Neural cell (in vitro differentiated cells): ENCODE measurements around the gene HCFC1. TPM values are rescaled to one million over a fixed set of nuclear protein-coding genes. Genes with fewer than 3 reads are reported as not detected.

Source experiments
- H2AFZ ChIP-seq: fragments of 200-600, 300-800 bp; sonication (generic), shearing (Covaris generic); 2 replicates; pipeline ENCODE4 v1.6.0; 2014; ENCODE audit warnings: low read depth, mild to moderate bottlenecking, antibody characterized with exemption, low read length, moderate library complexity
- H3F3A ChIP-seq: fragments of 200-600 bp; shearing (Covaris generic); 2 replicates; pipeline ENCODE4 v1.6.1; 2016; ENCODE audit warnings: mild to moderate bottlenecking, moderate library complexity, mixed read lengths, antibody characterized with exemption, low read length; ENCODE audit not compliant: insufficient read depth, poor library complexity, severe bottlenecking
- H3K27ac ChIP-seq: fragments of 200-600, 300-800 bp; sonication (generic), shearing (Covaris generic); 2 replicates; pipeline ENCODE4 v1.5.1; 2014; ENCODE audit warnings: mild to moderate bottlenecking, low read length, moderate library complexity
- H3K27me3 ChIP-seq: fragments of 300-800, 200-600 bp; sonication (generic), shearing (Covaris generic); 2 replicates; pipeline ENCODE4 v1.6.0; 2014; ENCODE audit warnings: mild to moderate bottlenecking, low read depth, low read length, moderate library complexity; ENCODE audit not compliant: insufficient read depth
- H3K36me3 ChIP-seq: fragments of 300-800, 200-600 bp; sonication (generic), shearing (Covaris generic); 2 replicates; pipeline ENCODE4 v1.5.1; 2014; ENCODE audit warnings: mild to moderate bottlenecking, antibody characterized with exemption, low read length, moderate library complexity; ENCODE audit not compliant: insufficient read depth
- H3K4me2 ChIP-seq: fragments of 300-800, 200-600 bp; sonication (generic), shearing (Covaris generic); 2 replicates; pipeline ENCODE4 v1.6.0; 2014; ENCODE audit warnings: mild to moderate bottlenecking, low read length
- H3K4me3 ChIP-seq: fragments of 300-800, 200-600 bp; sonication (generic), shearing (Covaris generic); 2 replicates; pipeline ENCODE4 v1.5.1; 2014; ENCODE audit warnings: mild to moderate bottlenecking, low read length, moderate library complexity
- H3K79me2 ChIP-seq: fragments of 200-600 bp; shearing (Covaris generic); replicated peaks from 2 replicates; pipeline ENCODE4 v1.6.0; 2014; ENCODE audit warnings: mild to moderate bottlenecking, low read length, moderate library complexity; ENCODE audit not compliant: insufficient read depth
- H3K9ac ChIP-seq: fragments of 300-800, 200-600 bp; sonication (generic), shearing (Covaris generic); 2 replicates; pipeline ENCODE4 v1.6.1; 2016; ENCODE audit warnings: mild to moderate bottlenecking, low read length, mixed read lengths
- H3K9me2 ChIP-seq: fragments of 200-600 bp; shearing (Covaris generic); 2 replicates; pipeline ENCODE4 v1.6.1; 2016; ENCODE audit warnings: mild to moderate bottlenecking, low read length, mixed read lengths; ENCODE audit not compliant: insufficient read depth
- H3K9me3 ChIP-seq: fragments of 200-600, 300-800 bp; sonication (generic), shearing (Covaris generic); 2 replicates; pipeline ENCODE4 v1.6.1; 2016; ENCODE audit warnings: mild to moderate bottlenecking, mixed run types, low read length, moderate library complexity, mixed read lengths
- H4K20me1 ChIP-seq: fragments of 200-600 bp; shearing (Covaris generic); 2 replicates; pipeline ENCODE4 v1.6.1; 2016; ENCODE audit warnings: mild to moderate bottlenecking, mixed run types; ENCODE audit not compliant: insufficient read depth
- CTCF ChIP-seq: fragments of 450-650 bp; IDR thresholded peaks from 2 replicates; pipeline ENCODE4 v1.5.1; 2014; ENCODE audit warnings: antibody characterized with exemption, mild to moderate bottlenecking, moderate library complexity; ENCODE audit not compliant: poor library complexity, severe bottlenecking
- EP300 ChIP-seq: fragments of 450-650 bp; conservative IDR thresholded peaks from 2 replicates; pipeline ENCODE4 v1.6.1; 2014; ENCODE audit warnings: antibody characterized with exemption, mild to moderate bottlenecking, moderate library complexity; ENCODE audit not compliant: poor library complexity, severe bottlenecking
- EZH2 ChIP-seq: fragments of 200-600, 300-800 bp; shearing (Covaris generic), sonication (generic); IDR thresholded peaks from 2 replicates; pipeline ENCODE4 v1.6.1; 2014; ENCODE audit warnings: antibody characterized with exemption, low read length, borderline replicate concordance, mild to moderate bottlenecking; ENCODE audit not compliant: insufficient read depth, poor library complexity, severe bottlenecking
- MXI1 ChIP-seq: fragments of 450-650 bp; conservative IDR thresholded peaks from 2 replicates; pipeline ENCODE4 v1.6.1; 2014; ENCODE audit warnings: antibody characterized with exemption, mild to moderate bottlenecking; ENCODE audit not compliant: poor library complexity, severe bottlenecking
- POLR2AphosphoS5 ChIP-seq: IDR thresholded peaks from 2 replicates; pipeline ENCODE4 v1.6.1; 2012
- RAD21 ChIP-seq: fragments of 450-650 bp; conservative IDR thresholded peaks from 2 replicates; pipeline ENCODE4 v1.6.1; 2014; ENCODE audit warnings: antibody characterized with exemption, mild to moderate bottlenecking, moderate library complexity
- REST ChIP-seq: IDR thresholded peaks from 2 replicates; pipeline ENCODE4 v1.6.1; 2012; ENCODE audit warnings: borderline replicate concordance
- SMC3 ChIP-seq: fragments of 450-650 bp; conservative IDR thresholded peaks from 2 replicates; pipeline ENCODE4 v1.6.1; 2014; ENCODE audit warnings: antibody characterized with exemption, mild to moderate bottlenecking, moderate library complexity; ENCODE audit not compliant: poor library complexity
- TAF1 ChIP-seq: IDR thresholded peaks from 2 replicates; pipeline ENCODE4 v1.6.1; 2012; ENCODE audit warnings: low read depth
- polyA plus RNA-seq: library from polyadenylated mRNA; depleted of rRNA; stranded (reverse); fragments of >200 nt; gene quantifications from 2 replicates; pipeline ENCODE4 v1.2.3, GENCODE V29; 2014

The HCFC1 gene
- polyA plus RNA-seq, 1 donor from 2014 or later, result 7.3 TPM

- H2AFZ ChIP-seq, result no peak overlapping the region
- H3K4me3 ChIP-seq, result no peak overlapping the region
- TF ChIP-seq MXI1 (no peak), POLR2AphosphoS5 (no peak), EZH2 (no peak), EP300 (no peak), REST (no peak), TAF1 (no peak), SMC3 (no peak), CTCF (no peak)
- H3K9ac ChIP-seq, result no peak overlapping the region
- no peaks in the 10 kb centered on the region for H3K36me3 ChIP-seq
- no peak overlapping the region for H3K4me2 ChIP-seq
- H4K20me1 ChIP-seq, result no peaks in the 10 kb centered on the region
- no peaks in the 10 kb centered on the region for H3K27me3 ChIP-seq
- H3F3A ChIP-seq, result no peaks in the 10 kb centered on the region
- no peaks in the 10 kb centered on the region for H3K9me2 ChIP-seq
- no peaks in the 10 kb centered on the region for H3K9me3 ChIP-seq
- H3K79me2 ChIP-seq, result no peaks in the 10 kb centered on the region
- no peak overlapping the region for H3K27ac ChIP-seq
Observed at GRCh38 chrX:153993978-153994377, 22.4 kb upstream of the HCFC1 start.

GRCh38 chrX:153993079-153993478 lies 21.5 kb upstream of the HCFC1 start:
- Histone ChIP-seq H3K9ac (no peak overlapping the region), H3K27ac (no peak overlapping the region), H3K4me3 (no peak overlapping the region), H3F3A (no peaks in the 10 kb centered on the region), H4K20me1 (no peaks in the 10 kb centered on the region), H3K9me2 (no peaks in the 10 kb centered on the region), H3K36me3 (no peaks in the 10 kb centered on the region), H3K4me2 (no peak overlapping the region), H3K9me3 (no peaks in the 10 kb centered on the region), H3K27me3 (no peaks in the 10 kb centered on the region), H3K79me2 (no peaks in the 10 kb centered on the region), H2AFZ (no peak overlapping the region)
- no peak for TF ChIP-seq TAF1
- no peak for TF ChIP-seq POLR2AphosphoS5
- no peak for TF ChIP-seq SMC3
- TF ChIP-seq MXI1, result no peak

GRCh38 chrX:153992180-153992579 lies 20.6 kb upstream of the HCFC1 start:
- no peaks in the 10 kb centered on the region for H3K36me3 ChIP-seq
- TF ChIP-seq TAF1, result no peak
- no peak for TF ChIP-seq CTCF
- TF ChIP-seq MXI1, result no peak
- no peak for TF ChIP-seq POLR2AphosphoS5
- no peak for TF ChIP-seq EP300
- no peak for TF ChIP-seq REST
- no peak for TF ChIP-seq SMC3
- TF ChIP-seq RAD21, result no peak
- no peak for TF ChIP-seq EZH2
- H3K9ac ChIP-seq, result no peak overlapping the region
- H3K79me2 ChIP-seq, result no peaks in the 10 kb centered on the region
- H3K4me2 ChIP-seq, result no peak overlapping the region
- no peaks in the 10 kb centered on the region for H3K27me3 ChIP-seq
- H3K4me3 ChIP-seq, result no peak overlapping the region
- H3K27ac ChIP-seq, result no peak overlapping the region
- H2AFZ ChIP-seq, result no peak overlapping the region
- H3F3A ChIP-seq, result no peaks in the 10 kb centered on the region
- no peaks in the 10 kb centered on the region for H3K9me3 ChIP-seq
- no peaks in the 10 kb centered on the region for H4K20me1 ChIP-seq
- no peaks in the 10 kb centered on the region for H3K9me2 ChIP-seq
